ENCODE data around the gene SULT1B1.

Gene SULT1B1

GRCh38 chr4:69765751-69766150 is 5.3 kb upstream of the SULT1B1 start:
- DNase-seq (ENCODE audit: insufficient read length, low spot score) (no peak), FAIRE-seq (no peak)
- TF ChIP-seq POLR2A (IDR thresholded peaks at IDR 0.05; ENCODE audit: low read depth, low read length) = no peak

GRCh38 chr4:69764311-69764710 is 3.9 kb upstream of the SULT1B1 start:
- no peak for FAIRE-seq

GRCh38 chr4:69763233-69763632 is 2.8 kb upstream of the SULT1B1 start:
- TF ChIP-seq POLR2A (IDR thresholded peaks at IDR 0.05; ENCODE audit: low read depth, low read length) = no peak
- FAIRE-seq = no peak
- no peak for DNase-seq (ENCODE audit: insufficient read length, low spot score)

More at GRCh38 chr4:69764311-69764710, 3.9 kb upstream of the SULT1B1 start:
- DNase-seq (ENCODE audit: insufficient read length, low spot score) = no peak
- no peak for TF ChIP-seq POLR2A (IDR thresholded peaks at IDR 0.05; ENCODE audit: low read depth, low read length)

- TF ChIP-seq POLR2A (IDR thresholded peaks at IDR 0.05; ENCODE audit: low read depth, low read length) = no peak
- DNase-seq (ENCODE audit: insufficient read length, low spot score) (no peak), FAIRE-seq (no peak)
Observed at GRCh38 chr4:69759189-69759604, 1.2 kb downstream of the SULT1B1 start.

- FAIRE-seq = no peak
- TF ChIP-seq POLR2A (IDR thresholded peaks at IDR 0.05; ENCODE audit: low read depth, low read length) = no peak
Observed at GRCh38 chr4:69757464-69757863, 3.0 kb downstream of the SULT1B1 start.

GRCh38 chr4:69754926-69755580 is 5.4 kb downstream of the SULT1B1 start:
- DNase-seq (ENCODE audit: insufficient read length, low spot score) (no peak), FAIRE-seq (no peak)
- no peak for TF ChIP-seq POLR2A (IDR thresholded peaks at IDR 0.05; ENCODE audit: low read depth, low read length)

More at GRCh38 chr4:69757464-69757863, 3.0 kb downstream of the SULT1B1 start:
- DNase-seq (ENCODE audit: insufficient read length, low spot score) = no peak

- FAIRE-seq (no peak), DNase-seq (ENCODE audit: insufficient read length, low spot score) (no peak)
- no peak for TF ChIP-seq POLR2A (IDR thresholded peaks at IDR 0.05; ENCODE audit: low read depth, low read length)
Observed at GRCh38 chr4:69753686-69754085, 6.7 kb downstream of the SULT1B1 start.

- TF ChIP-seq POLR2A (IDR thresholded peaks at IDR 0.05; ENCODE audit: low read depth, low read length) = no peak
- no peak for FAIRE-seq
- no peak for DNase-seq (ENCODE audit: insufficient read length, low spot score)
Observed at GRCh38 chr4:69750346-69750745, 10.1 kb downstream of the SULT1B1 start.

GRCh38 chr4:69749771-69750170 is 10.6 kb downstream of the SULT1B1 start:
- no peak for TF ChIP-seq POLR2A (IDR thresholded peaks at IDR 0.05; ENCODE audit: low read depth, low read length)
- FAIRE-seq (no peak), DNase-seq (ENCODE audit: insufficient read length, low spot score) (no peak)

GRCh38 chr4:69748173-69748572 is 12.2 kb downstream of the SULT1B1 start:
- FAIRE-seq (no peak), DNase-seq (ENCODE audit: insufficient read length, low spot score) (no peak)
- TF ChIP-seq POLR2A (IDR thresholded peaks at IDR 0.05; ENCODE audit: low read depth, low read length) = no peak

GRCh38 chr4:69744157-69744478 is 16.3 kb downstream of the SULT1B1 start:
- no peak for FAIRE-seq
- DNase-seq (ENCODE audit: insufficient read length, low spot score) = no peak
- TF ChIP-seq POLR2A (IDR thresholded peaks at IDR 0.05; ENCODE audit: low read depth, low read length) = no peak

GRCh38 chr4:69743476-69744156 is 16.8 kb downstream of the SULT1B1 start:
- DNase-seq (ENCODE audit: insufficient read length, low spot score) = no peak
- FAIRE-seq = no peak
- TF ChIP-seq POLR2A (IDR thresholded peaks at IDR 0.05; ENCODE audit: low read depth, low read length) = no peak

GRCh38 chr4:69742596-69742995 is 17.8 kb downstream of the SULT1B1 start:
- FAIRE-seq (no peak), DNase-seq (ENCODE audit: insufficient read length, low spot score) (no peak)
- TF ChIP-seq POLR2A (IDR thresholded peaks at IDR 0.05; ENCODE audit: low read depth, low read length) = no peak

GRCh38 chr4:69738872-69739271 is 21.5 kb downstream of the SULT1B1 start:
- FAIRE-seq = no peak
- no peak for TF ChIP-seq POLR2A (IDR thresholded peaks at IDR 0.05; ENCODE audit: low read depth, low read length)
- DNase-seq (ENCODE audit: insufficient read length, low spot score) = no peak

- FAIRE-seq = no peak
- no peak for DNase-seq (ENCODE audit: insufficient read length, low spot score)
- TF ChIP-seq POLR2A (IDR thresholded peaks at IDR 0.05; ENCODE audit: low read depth, low read length) = no peak
Observed at GRCh38 chr4:69735119-69735518, 25.3 kb downstream of the SULT1B1 start.
